ENCODE results near the gene IVD.

Gene IVD

DNA sequence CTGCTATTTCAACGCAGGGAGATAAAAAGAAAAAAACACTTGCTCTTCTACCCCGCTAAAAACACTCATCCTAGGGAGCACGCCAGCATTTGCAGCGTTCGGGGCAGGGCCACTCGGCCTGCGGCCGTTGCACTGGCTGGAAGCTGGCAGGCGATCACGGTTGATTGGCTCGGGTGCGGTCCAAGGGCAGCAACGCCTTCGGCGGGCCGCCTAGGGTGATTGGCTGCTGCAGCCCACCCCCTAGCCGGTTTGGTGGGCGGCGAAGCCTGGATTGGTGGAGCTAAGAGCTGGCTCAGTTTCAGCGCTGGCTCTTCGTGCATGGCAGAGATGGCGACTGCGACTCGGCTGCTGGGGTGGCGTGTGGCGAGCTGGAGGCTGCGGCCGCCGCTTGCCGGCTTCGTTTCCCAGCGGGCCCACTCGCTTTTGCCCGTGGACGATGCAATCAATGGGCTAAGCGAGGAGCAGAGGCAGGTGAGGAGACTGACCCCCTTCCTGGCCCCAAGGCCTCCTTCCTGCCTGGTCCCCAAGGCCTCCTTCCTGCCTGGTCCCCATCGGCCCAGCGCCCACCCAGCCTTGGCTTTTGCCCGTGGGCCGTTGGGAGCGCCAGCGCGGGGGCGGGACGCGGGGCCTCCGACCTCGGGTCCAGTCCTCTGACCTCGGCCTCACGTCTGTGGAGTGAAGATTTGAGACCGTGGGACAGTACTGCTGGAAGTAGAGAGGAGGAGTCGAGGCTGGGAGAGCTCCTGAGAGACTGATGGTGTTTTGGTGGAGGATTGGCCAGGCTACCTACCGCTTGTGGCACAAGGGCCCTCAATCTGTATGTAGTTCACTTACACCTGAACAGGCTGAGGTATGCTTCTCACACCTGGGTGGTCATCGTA is at the start of gene IVD:
TSS of gene IVD (plus strand) at position 295 of the 881 bp plus-strand sequence. CDS start at position 328, 33 bp downstream.
- peaks cover 24 to 38% of the 10 kb centered on the region in 2 experiments for H3K4me1 ChIP-seq (ENCODE audit: control insufficient read depth in 1 of 2, insufficient read depth in 1 of 2, low read depth in 1 of 2, low read length in 1 of 2)
- no peaks in the 10 kb centered on the region for H3K27me3 ChIP-seq
- peak within 1 kb of the TSS; percentile 54 for H3K27ac ChIP-seq
- no peaks in the 10 kb centered on the region for H3K9me3 ChIP-seq
- TF ChIP-seq CTCF (IDR thresholded peaks at IDR 0.05) = no peak
- H3K36me3 ChIP-seq = peaks cover 7% of the 10 kb centered on the region
- peak within 1 kb of the TSS; percentile 64 to 72 for H3K4me3 ChIP-seq (ENCODE audit: low read depth in 1 of 2, low read length in 1 of 2)

- TF ChIP-seq CTCF (IDR thresholded peaks at IDR 0.05) = no peak
Measured at GRCh38 chr15:40355976-40356585, 49.5 kb upstream of the IVD start.

DNA sequence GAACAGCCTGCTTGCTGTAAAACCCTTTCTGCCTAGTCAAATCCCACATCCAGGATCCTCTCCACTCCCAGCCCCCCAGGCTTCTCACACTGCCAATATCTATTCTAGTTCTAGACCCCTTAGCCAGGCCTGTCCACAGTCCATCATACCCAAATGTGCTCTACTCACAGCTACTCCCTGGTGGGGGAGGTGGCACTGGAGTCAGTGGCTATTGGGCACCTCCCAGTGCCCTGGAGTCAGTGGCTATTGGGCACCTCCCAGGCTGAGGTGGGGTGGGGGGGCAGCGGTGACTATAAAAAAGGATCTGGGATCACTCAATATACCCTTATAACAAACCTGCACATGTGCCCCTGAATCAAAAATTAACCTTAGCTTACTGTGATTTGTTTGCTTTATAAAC is 48.3 kb upstream of the IVD start:
- Histone ChIP-seq H3K27me3 (peaks cover 11% of the 10 kb centered on the region), H3K4me1 (ENCODE audit: control insufficient read depth in 1 of 2, insufficient read depth in 1 of 2, low read depth in 1 of 2, low read length in 1 of 2) (peaks cover 13 to 18% of the 10 kb centered on the region in 2 experiments), H3K36me3 (peaks cover 7% of the 10 kb centered on the region), H3K9me3 (no peaks in the 10 kb centered on the region), H3K27ac (no peak overlapping the region), H3K4me3 (ENCODE audit: low read depth in 1 of 2, low read length in 1 of 2) (peak overlapping the region in 1 of 2 experiments; percentile 78)
- TF ChIP-seq CTCF (IDR thresholded peaks at IDR 0.05) = no peak

More at GRCh38 chr15:40355976-40356585, 49.5 kb upstream of the IVD start:
- no peak overlapping the region for H3K27ac ChIP-seq
- H3K9me3 ChIP-seq = no peaks in the 10 kb centered on the region
- H3K4me1 ChIP-seq (ENCODE audit: control insufficient read depth in 1 of 2, insufficient read depth in 1 of 2, low read depth in 1 of 2, low read length in 1 of 2) = peaks cover 13 to 18% of the 10 kb centered on the region in 2 experiments
- peaks cover 11% of the 10 kb centered on the region for H3K27me3 ChIP-seq
- H3K36me3 ChIP-seq = peaks cover 3% of the 10 kb centered on the region
- H3K4me3 ChIP-seq (ENCODE audit: low read depth in 1 of 2, low read length in 1 of 2) = no peak overlapping the region

GRCh38 chr15:40357723-40358470 is 47.7 kb upstream of the IVD start, which contains the start of gene DISP2:
Gene DISP2 (plus strand): TSS chr15:40358219. CDS start chr15:40358322, 103 bp downstream.
- peak within 1 kb of the TSS; percentile 64 to 78 for H3K4me3 ChIP-seq (ENCODE audit: low read depth in 1 of 2, low read length in 1 of 2)
- no peaks in the 10 kb centered on the region for H3K9me3 ChIP-seq
- no peak within 1 kb of the TSS for H3K27ac ChIP-seq
- H3K4me1 ChIP-seq (ENCODE audit: control insufficient read depth in 1 of 2, insufficient read depth in 1 of 2, low read depth in 1 of 2, low read length in 1 of 2) = peaks cover 13 to 18% of the 10 kb centered on the region in 2 experiments
- peaks cover 13% of the 10 kb centered on the region for H3K36me3 ChIP-seq
- peaks cover 11% of the 10 kb centered on the region for H3K27me3 ChIP-seq
- TF ChIP-seq CTCF (IDR thresholded peaks at IDR 0.05) = peak; percentile 30
